Testis (tissue), 2 donors: Measurements from ENCODE around the gene PPY.
"Not testable (repeated sequence)": the region's sequence is repeated elsewhere in the genome, so short reads cannot be mapped to it uniquely, and the experiment has no call there.

Source experiments
- CTCF ChIP-seq, 3 experiments: fragments of 450-650 bp in 2 of 3; fragments of 200-600 bp in 1 of 3; sonication (generic) in 1 of 3; IDR thresholded peaks; one replicate each; pipeline ENCODE4 v1.5.1; 2016 to 2019; ENCODE audit warnings: antibody characterized with exemption in 3 of 3, mild to moderate bottlenecking in 2 of 3, moderate library complexity in 1 of 3
- POLR2A ChIP-seq: fragments of 450-650 bp; IDR thresholded peaks from one replicate; pipeline ENCODE4 v1.6.1; 2017; ENCODE audit warnings: antibody characterized with exemption, mild to moderate bottlenecking, moderate library complexity

DNA sequence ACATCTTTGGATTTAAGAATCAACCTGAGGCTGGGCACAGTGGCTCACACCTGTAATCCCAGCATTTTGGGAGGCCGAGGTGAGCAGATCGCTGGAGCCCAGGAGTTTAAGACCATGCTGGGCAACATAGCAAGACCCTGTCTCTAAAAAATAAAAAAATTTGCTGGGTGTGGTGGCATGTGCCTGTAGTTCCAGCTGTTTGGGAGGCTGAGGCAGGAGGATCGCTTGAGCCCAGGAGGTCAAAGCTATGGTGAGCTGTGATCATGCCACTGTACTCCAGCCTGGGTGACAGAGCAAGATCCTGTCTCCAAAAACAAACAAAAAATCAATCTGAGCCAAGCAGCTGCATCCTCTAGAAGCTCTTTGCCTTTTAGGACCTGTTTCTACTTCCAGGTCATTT is 2.8 kb downstream of the PPY start:
- not testable (repeated sequence) for TF ChIP-seq CTCF (IDR thresholded peaks at IDR 0.05); POLR2A
